C4-2B (cell line): Measurements from ENCODE around the gene CAPN9.

Source experiments
- ZFX ChIP-seq: fragments of 450-650 bp; IDR thresholded peaks from 2 replicates; pipeline ENCODE4 v1.6.1; 2017
- TF ChIP-seq, protein P1 (sequence below): fragments of 450-650 bp; conservative IDR thresholded peaks from 2 replicates; pipeline ENCODE4 v1.5.1; 2017; ENCODE audit warnings: mild to moderate bottlenecking

DNA sequence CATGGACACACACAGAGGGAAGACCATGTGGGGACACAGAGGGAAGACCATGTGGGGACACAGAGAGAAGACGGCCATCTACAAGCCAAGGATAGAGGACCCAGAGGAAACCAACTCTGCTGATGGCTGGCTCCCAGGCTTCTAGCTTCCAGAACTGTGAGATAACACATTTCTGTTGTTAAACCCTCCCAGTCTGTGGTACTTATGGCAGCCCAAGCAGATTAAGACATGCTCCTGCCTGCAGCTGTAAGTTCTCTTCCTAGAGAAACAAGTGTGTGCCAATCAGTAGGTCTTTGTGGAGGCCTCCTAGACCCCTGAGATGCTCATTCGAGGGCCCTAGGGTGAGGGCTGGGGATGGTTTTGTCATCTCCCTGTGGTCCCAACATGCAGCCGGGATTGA lies 35.9 kb upstream of the CAPN9 start:
- TF ChIP-seq, protein P1, sequence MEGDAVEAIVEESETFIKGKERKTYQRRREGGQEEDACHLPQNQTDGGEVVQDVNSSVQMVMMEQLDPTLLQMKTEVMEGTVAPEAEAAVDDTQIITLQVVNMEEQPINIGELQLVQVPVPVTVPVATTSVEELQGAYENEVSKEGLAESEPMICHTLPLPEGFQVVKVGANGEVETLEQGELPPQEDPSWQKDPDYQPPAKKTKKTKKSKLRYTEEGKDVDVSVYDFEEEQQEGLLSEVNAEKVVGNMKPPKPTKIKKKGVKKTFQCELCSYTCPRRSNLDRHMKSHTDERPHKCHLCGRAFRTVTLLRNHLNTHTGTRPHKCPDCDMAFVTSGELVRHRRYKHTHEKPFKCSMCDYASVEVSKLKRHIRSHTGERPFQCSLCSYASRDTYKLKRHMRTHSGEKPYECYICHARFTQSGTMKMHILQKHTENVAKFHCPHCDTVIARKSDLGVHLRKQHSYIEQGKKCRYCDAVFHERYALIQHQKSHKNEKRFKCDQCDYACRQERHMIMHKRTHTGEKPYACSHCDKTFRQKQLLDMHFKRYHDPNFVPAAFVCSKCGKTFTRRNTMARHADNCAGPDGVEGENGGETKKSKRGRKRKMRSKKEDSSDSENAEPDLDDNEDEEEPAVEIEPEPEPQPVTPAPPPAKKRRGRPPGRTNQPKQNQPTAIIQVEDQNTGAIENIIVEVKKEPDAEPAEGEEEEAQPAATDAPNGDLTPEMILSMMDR = no peak
- TF ChIP-seq ZFX = no peak
